HG02885 (cell line): ENCODE results near the gene RPRD2.
A peak's percentile ranks its signal among the peaks of the same experiment; 100 is the strongest.
"Not testable (repeated sequence)": the region's sequence is repeated elsewhere in the genome, so short reads cannot be mapped to it uniquely, and the experiment has no call there.

ENCODE experiments used
- ATAC-seq: cut with Tn5 transposase; IDR thresholded peaks from one replicate; pipeline ENCODE4 v1.9.1; 2021; ENCODE audit warnings: mild to moderate bottlenecking; ENCODE audit not compliant: unreplicated experiment, poor library complexity

Gene RPRD2

GRCh38 chr1:150363426-150364230 is at the start of gene RPRD2:
TSS of gene RPRD2 (plus strand) at chr1:150364147. CDS start at chr1:150364715, 568 bp downstream.
- ATAC-seq = peak; percentile 89

DNA sequence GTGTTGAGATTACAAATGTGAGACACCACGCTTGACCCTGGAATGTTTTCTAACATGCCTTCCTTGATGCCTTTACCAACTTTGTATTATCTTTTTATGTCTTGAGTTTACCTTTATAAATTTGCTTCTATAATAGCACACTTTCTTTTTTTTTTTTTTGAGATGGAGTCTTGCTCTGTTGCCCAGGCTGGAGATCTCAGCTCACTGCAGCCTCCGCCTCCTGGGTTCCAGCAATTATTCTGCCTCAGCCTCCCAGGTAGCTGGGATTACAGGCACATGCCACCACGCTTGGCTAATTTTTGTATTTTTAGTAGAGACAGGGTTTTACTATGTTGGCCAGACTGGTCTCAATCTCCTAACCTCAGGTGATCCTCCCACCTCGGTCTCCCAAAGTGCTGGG is 49.3 kb upstream of the RPRD2 start:
- not testable (repeated sequence) for ATAC-seq

DNA sequence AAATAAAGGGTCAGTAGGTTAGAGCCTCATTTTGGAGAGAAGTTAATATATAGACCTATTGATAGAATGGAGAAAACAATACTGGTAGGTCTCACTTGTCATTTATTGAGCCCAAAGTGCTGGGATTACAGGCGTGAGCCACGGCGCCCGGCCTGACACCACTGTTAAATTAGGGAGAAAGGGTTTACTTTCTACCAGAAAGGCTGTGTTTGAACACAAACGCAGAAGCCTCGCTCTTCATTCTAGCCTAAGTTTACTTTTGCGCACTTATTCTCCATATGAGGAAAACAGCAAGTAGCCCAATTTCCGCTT is 43.3 kb upstream of the RPRD2 start:
- ATAC-seq = no peak

DNA sequence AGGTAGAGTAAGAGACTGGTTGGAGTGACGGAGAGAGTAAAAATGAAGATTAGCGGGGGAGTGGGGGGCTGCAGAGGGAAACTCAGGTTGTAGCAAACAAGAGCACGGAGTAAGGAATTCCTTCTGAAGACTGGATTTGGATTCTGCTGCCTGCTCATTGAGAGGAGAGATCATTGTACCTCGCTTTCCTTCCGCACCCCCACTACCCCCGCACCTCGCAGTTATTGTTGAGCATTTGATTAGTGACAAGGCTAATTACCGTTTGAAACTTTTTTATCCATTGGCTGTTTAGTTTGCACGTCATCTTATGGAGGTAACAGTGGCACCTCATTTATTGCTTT is 42.2 kb upstream of the RPRD2 start:
- ATAC-seq = no peak

- no peak for ATAC-seq
Measured at GRCh38 chr1:150322310-150322709, 41.6 kb upstream of the RPRD2 start.

- ATAC-seq = no peak
Measured at GRCh38 chr1:150332651-150333290, 31.2 kb upstream of the RPRD2 start.

DNA sequence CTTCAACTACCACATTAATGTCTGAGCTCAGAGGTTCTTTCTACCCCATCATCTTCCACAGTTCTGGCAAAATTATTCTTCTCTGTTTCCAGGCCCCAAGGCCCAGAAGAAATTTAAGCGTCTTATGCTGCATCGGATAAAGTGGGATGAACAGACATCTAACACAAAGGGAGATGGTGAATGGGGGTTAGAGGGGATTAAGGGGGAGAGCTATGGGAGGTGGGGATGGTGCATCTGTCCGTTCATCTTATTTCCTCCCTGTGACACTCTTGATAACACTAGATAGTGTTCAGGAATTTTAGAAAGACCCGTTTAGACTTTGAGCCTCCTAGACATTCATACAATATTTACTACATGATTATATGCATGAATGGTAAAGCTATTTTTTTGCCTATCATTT is 17.6 kb upstream of the RPRD2 start:
- no peak for ATAC-seq

DNA sequence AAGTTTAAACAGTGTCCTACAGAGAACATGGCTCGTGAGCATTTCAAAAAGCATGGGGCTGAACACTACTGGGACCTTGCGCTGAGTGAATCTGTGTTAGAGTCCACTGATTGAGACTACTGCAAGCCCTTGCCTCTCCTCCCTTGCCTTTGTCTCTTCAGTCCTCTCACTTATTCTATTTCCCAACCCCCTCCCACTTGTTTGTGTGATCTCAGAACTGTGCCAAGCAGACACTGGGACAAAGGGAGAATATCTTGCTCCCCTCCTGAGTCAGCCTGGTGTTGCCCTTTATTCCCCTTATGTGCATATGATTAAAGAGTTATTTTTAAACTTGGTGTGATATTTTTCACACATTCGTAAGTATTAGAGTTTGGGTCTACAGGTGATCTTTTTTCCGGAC is 11.1 kb upstream of the RPRD2 start:
- ATAC-seq = no peak

DNA sequence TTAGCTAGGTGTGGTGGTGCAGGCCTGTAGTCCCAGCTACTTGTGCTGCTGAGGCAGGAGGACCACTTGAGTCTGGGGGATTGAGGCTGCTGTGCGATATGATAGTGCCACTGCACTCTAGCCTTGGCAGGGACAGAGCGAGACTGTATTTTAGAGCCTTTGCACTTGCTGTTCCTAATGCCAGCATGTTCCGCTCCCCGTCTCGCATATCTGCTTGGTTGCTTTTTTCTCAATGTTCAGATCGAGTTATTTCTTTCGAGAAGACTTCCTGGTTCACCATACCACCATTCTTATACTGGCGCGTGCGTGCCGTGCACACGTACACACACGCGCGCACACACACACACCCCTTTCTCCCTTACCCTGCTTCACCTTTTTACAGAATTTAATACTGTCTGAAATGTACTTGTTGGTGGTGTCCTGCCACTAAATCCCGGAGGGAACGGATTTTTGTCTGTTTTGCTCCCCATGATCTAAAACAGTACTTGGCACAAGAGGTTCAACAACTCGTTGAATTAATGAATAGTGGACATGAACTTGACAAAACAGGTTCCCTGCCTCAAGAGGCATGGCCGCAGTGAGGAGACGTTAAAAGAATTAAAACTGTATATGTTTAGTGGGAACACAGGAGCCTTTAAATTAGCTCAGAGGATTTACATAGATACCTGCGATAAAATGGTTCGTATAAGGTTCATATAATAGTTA is 1.1 kb upstream of the RPRD2 start:
- no peak for ATAC-seq

DNA sequence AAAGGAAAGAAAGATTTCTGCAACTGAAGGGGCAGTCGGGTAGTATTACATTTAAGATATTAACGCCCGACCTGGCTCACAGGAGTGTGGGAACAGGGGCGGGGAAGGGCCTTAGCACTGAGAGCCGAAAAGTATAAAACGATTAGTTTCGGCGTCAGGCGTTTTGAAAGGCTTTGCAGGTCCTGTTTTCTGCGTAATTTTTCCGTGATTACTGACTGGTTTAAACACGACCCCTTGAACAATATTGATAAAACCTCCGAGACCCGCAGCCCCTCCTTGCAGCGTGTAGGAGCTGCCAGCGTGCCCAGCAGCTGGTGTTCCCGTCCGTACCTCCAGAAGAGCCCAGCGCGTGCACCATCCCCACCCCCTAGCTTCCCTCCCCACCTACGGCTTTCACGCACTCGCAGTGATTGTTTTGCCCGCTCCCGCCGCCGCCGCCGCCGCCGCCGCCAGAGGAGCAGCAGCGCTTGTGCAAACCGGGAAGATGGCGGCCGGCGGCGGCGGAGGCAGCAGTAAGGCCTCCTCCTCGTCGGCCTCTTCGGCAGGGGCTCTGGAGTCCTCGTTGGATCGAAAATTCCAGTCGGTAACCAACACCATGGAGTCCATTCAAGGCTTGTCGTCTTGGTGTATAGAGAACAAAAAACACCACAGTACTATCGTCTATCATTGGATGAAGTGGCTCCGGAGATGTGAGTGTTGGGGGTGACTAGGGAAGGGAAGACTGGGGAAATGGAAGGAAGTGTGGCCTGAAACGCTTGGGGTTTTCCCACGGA is 470 bp downstream of the RPRD2 start:
- ATAC-seq = peak; percentile 25

DNA sequence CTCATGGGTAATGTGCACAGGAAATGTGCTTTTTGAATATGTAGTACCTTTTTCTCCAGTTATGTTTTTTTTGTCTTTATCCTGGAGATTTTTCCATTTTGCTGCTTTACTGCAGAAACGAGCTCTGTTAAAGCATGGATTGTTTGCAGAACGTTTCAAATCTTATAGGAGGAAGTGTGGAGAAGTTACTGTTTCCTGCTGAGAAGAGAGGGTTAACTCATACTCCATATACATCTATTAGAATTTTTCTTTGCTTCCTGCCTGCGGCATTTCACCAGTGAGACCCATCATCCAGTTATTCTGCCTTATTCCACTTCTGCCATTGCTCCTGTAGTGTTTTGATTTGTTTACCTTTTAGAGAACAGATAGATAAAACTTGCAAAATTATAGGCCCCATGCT is 2.0 kb downstream of the RPRD2 start:
- ATAC-seq = no peak

- no peak for ATAC-seq
Measured at GRCh38 chr1:150366416-150367296, 2.7 kb downstream of the RPRD2 start.

DNA sequence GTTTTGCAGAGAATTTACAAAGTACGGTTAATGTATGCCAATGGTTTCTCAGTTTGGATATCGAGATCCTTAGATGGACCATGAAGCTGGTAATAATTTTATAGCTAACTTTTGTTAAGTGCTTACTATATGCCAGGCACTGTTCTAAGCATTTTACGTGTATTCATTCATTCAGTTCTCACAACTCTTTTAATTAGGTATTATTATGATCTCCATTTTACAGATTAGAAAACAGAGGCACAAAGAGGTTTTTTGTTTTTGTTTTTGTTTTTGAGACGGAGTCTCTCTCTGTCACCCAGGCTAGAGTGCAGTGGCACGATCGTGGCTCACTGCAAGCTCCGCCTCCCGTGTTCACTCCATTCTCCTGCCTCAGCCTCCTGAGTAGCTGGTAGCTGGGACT is 7.2 kb downstream of the RPRD2 start:
- no peak for ATAC-seq

GRCh38 chr1:150372580-150372979 is 8.6 kb downstream of the RPRD2 start:
- ATAC-seq = no peak

DNA sequence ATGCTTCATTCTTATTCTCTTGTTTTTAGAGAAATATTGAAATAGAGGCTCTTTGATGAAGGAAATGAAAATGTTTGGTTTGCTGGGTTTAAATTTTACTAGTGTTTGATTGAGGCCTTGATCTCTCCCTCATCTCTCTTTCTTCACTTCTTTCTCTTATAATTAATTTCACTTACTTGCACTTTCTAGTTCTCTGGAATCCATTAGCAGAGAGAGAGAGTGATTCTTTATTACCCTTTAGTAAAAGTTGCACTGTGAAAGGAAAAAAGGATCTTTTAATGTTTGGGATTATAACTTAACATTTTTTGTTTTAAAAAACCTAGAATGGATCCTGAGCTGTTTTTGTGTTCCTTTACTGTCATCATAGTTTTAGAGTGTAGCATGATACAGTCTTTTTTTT is 12.2 kb downstream of the RPRD2 start:
- ATAC-seq = no peak

DNA sequence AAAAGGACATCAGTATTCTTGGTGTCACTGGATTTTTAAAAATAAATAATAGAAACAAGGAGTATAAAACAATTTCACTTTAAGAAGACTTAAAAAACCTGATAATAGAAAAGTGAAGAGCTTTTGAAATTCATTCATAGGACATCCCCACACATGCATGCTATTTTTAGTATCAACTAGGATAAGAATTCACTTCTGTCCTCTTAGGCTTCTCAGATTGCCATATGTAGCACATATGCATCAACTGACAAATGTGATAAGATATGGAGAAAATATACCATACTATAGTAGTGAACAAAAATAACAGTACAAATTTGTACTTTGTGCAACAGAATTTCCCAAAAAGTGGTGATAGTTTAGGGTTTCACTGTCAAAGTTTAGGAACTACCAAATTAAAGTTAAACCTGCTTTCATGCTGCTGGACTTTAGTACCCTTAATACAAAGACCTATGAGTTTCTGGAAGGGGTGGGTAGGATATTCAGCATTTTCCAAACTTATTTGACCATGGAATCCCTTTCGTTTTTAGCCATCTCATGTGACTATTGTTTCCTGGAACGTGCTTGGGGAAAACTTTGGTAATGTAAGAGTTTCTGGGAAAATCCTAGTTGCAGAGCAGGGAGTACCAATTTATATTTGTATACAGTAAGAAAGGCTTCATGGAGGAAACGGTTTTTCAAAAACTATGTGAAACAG is 19.8 kb downstream of the RPRD2 start:
- no peak for ATAC-seq

DNA sequence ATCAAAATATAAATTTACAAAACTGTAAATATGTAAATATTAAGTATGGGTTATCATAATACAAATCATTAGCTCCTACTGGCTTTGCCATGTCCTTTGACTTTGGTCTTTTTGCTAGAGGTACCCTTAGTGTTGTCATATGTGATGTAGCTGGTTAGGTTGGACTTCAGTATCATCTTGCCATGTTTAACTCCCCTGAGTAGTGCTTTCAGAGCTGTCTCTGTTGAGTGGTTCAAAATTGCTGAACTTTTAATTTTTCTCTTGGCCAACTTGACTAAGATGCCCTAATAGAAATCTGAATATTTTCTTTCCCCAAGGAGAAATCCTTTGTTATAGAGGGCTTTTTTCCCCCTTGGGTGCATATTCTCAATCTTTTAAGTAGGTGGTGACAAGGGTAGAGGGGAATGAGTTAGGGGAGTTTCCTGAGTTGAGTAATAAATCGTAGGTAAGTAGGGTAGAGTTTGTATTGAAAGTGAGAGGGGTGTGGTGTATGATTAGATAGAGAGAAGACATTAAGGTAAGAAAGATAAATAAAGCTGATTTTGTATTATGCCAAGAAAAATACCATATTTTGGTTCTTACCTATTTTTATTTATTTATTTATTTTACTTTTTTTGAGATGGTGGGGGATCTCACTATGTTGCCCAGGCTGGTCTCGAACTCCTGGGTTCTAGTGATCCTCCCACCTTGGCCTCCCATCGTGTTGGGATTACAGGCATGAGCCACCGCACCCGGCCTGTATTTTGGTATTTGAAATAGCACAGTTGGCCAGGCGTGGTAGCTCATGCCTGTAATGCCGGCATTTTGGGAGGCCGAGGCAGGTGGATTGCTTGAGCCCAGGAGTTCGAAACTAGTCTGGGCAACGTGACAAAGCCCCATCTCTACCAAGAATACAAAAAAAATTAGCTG is 21.8 kb downstream of the RPRD2 start:
- ATAC-seq = no peak

DNA sequence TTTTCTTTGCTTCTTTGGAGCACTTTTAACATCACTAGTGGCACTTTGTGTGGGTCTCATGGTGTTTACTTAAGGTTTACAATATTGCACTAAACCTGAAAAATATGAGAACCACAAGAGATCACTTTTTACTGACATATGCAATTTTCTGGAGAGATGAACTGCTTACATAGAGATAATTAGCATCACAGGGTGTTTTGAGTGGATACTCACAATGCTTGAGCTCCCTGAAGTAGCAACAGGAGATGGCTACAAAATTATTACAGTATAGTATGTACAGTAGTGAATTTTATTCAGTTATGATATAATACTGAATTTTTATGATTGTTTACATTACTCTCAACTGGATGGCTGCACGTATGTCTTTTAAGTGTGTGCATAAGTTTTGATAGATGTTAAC is 22.6 kb downstream of the RPRD2 start:
- ATAC-seq = no peak
